Astrocyte (in vitro differentiated cells and primary cell): Measurements from ENCODE around the gene PJVK. TPM values are rescaled to one million over a fixed set of nuclear protein-coding genes. Genes with fewer than 3 reads are reported as not detected.

ENCODE experiments used
- DNase-seq: peaks from one replicate; pipeline ENCODE4 v3.0.0-alpha.2; 2010; ENCODE audit warnings: low read depth
- FAIRE-seq: peaks from 2 replicates; lab custom pipeline; 2011; peaks lifted over from hg19 to GRCh38; lab: Jason Lieb, UNC
- H2AFZ ChIP-seq: 2 replicates; pipeline ENCODE4 v1.6.0; 2012; ENCODE audit warnings: low read depth, low read length, inconsistent platforms
- H3K27ac ChIP-seq: 2 replicates; pipeline ENCODE4 v1.5.1; 2011; ENCODE audit warnings: low read depth, low read length, inconsistent platforms
- H3K27me3 ChIP-seq: 2 replicates; pipeline ENCODE4 v1.6.0; 2011; ENCODE audit warnings: low read length, inconsistent platforms; ENCODE audit not compliant: insufficient read depth
- H3K36me3 ChIP-seq: 2 replicates; pipeline ENCODE4 v1.5.1; 2011; ENCODE audit warnings: low read length, inconsistent platforms; ENCODE audit not compliant: insufficient read depth
- H3K4me1 ChIP-seq: 2 replicates; pipeline ENCODE4 v1.5.1; 2011; ENCODE audit warnings: low read length, inconsistent platforms; ENCODE audit not compliant: insufficient read depth
- H3K4me2 ChIP-seq: 2 replicates; pipeline ENCODE4 v1.6.0; 2012; ENCODE audit warnings: low read length, inconsistent platforms
- H3K4me3 ChIP-seq: 2 replicates; pipeline ENCODE4 v1.5.1; 2011; ENCODE audit warnings: low read depth, mild to moderate bottlenecking, low read length, inconsistent platforms; ENCODE audit not compliant: insufficient read depth
- H3K79me2 ChIP-seq: 2 replicates; pipeline ENCODE4 v1.6.0; 2012; ENCODE audit warnings: mild to moderate bottlenecking, low read length, inconsistent platforms; ENCODE audit not compliant: insufficient read depth
- H3K9ac ChIP-seq: 2 replicates; pipeline ENCODE4 v1.6.0; 2012; ENCODE audit warnings: mild to moderate bottlenecking, low read length, inconsistent platforms
- H3K9me3 ChIP-seq: 2 replicates; pipeline ENCODE4 v1.5.1; 2012; ENCODE audit warnings: low read depth, mild to moderate bottlenecking, low read length, inconsistent platforms; ENCODE audit not compliant: insufficient read depth
- H4K20me1 ChIP-seq: 2 replicates; pipeline ENCODE4 v1.6.0; 2012; ENCODE audit warnings: low read length, inconsistent platforms; ENCODE audit not compliant: insufficient read depth
- H3K27ac Mint-ChIP-seq: one replicate; pipeline ENCODE4 v1.8.0; 2021; ENCODE audit warnings: mild to moderate bottlenecking, mixed read lengths; ENCODE audit not compliant: unreplicated experiment
- H3K27me3 Mint-ChIP-seq: one replicate; pipeline ENCODE4 v1.8.0; 2021; ENCODE audit warnings: low read depth, mixed read lengths; ENCODE audit not compliant: unreplicated experiment
- H3K36me3 Mint-ChIP-seq: one replicate; pipeline ENCODE4 v1.8.0; 2021; ENCODE audit warnings: low read depth, mixed read lengths; ENCODE audit not compliant: unreplicated experiment
- H3K4me1 Mint-ChIP-seq: one replicate; pipeline ENCODE4 v1.8.0; 2021; ENCODE audit warnings: low read depth, mixed read lengths; ENCODE audit not compliant: unreplicated experiment
- H3K4me3 Mint-ChIP-seq: one replicate; pipeline ENCODE4 v1.8.0; 2021; ENCODE audit warnings: mild to moderate bottlenecking, moderate library complexity, mixed read lengths; ENCODE audit not compliant: unreplicated experiment
- H3K9me3 Mint-ChIP-seq: one replicate; pipeline ENCODE4 v1.8.0; 2021; ENCODE audit warnings: mild to moderate bottlenecking, mixed read lengths; ENCODE audit not compliant: unreplicated experiment
- EZH2 ChIP-seq: IDR thresholded peaks from 2 replicates; pipeline ENCODE4 v1.6.1; 2012; ENCODE audit warnings: mild to moderate bottlenecking, low read length, inconsistent platforms; ENCODE audit not compliant: insufficient read depth
- total RNA-seq: library from RNA; stranded (reverse); gene quantifications from 2 replicates; pipeline ENCODE4 v1.2.1, GENCODE V29; 2021
- TF ChIP-seq, protein P1 (sequence below): IDR thresholded peaks from 2 replicates; pipeline ENCODE4 v1.5.1; 2011; ENCODE audit warnings: low read depth, mild to moderate bottlenecking, inconsistent platforms, low read length, moderate library complexity; ENCODE audit not compliant: insufficient read depth

The PJVK gene
- total RNA-seq, 1 donor from 2014 or later, result 2.4 TPM

- H3K4me3 Mint-ChIP-seq, result peak within 1 kb of the TSS; percentile 96
- Histone ChIP-seq H4K20me1 (peaks cover 41% of the 10 kb centered on the region), H3K79me2 (peaks cover 66% of the 10 kb centered on the region), H3K9ac (peak within 1 kb of the TSS; percentile 94), H3K27me3 (no peaks in the 10 kb centered on the region), H3K4me1 (peaks cover 33% of the 10 kb centered on the region), H3K4me3 (peak within 1 kb of the TSS; percentile 98), H3K4me2 (peak within 1 kb of the TSS; percentile 94), H3K27ac (peak within 1 kb of the TSS; percentile 93), H2AFZ (peak within 1 kb of the TSS; percentile 31), H3K36me3 (no peaks in the 10 kb centered on the region), H3K9me3 (no peaks in the 10 kb centered on the region)
- no peaks in the 10 kb centered on the region for H3K9me3 Mint-ChIP-seq
- H3K27me3 Mint-ChIP-seq, result no peaks in the 10 kb centered on the region
- no peak for TF ChIP-seq EZH2
- TF ChIP-seq, protein P1, sequence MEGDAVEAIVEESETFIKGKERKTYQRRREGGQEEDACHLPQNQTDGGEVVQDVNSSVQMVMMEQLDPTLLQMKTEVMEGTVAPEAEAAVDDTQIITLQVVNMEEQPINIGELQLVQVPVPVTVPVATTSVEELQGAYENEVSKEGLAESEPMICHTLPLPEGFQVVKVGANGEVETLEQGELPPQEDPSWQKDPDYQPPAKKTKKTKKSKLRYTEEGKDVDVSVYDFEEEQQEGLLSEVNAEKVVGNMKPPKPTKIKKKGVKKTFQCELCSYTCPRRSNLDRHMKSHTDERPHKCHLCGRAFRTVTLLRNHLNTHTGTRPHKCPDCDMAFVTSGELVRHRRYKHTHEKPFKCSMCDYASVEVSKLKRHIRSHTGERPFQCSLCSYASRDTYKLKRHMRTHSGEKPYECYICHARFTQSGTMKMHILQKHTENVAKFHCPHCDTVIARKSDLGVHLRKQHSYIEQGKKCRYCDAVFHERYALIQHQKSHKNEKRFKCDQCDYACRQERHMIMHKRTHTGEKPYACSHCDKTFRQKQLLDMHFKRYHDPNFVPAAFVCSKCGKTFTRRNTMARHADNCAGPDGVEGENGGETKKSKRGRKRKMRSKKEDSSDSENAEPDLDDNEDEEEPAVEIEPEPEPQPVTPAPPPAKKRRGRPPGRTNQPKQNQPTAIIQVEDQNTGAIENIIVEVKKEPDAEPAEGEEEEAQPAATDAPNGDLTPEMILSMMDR, result no peak
- H3K36me3 Mint-ChIP-seq, result no peaks in the 10 kb centered on the region
- DNase-seq, result peak; percentile 89
- FAIRE-seq, result no peak
- peaks cover 17% of the 10 kb centered on the region for H3K4me1 Mint-ChIP-seq
- H3K27ac Mint-ChIP-seq, result peak within 1 kb of the TSS; percentile 98
Observed at GRCh38 chr2:178480227-178481181, 29.3 kb downstream of the PJVK start, which contains the start of gene PLEKHA3. TSS of gene PLEKHA3 (plus strand) at chr2:178480457. CDS start at chr2:178480870, 413 bp downstream.

DNA sequence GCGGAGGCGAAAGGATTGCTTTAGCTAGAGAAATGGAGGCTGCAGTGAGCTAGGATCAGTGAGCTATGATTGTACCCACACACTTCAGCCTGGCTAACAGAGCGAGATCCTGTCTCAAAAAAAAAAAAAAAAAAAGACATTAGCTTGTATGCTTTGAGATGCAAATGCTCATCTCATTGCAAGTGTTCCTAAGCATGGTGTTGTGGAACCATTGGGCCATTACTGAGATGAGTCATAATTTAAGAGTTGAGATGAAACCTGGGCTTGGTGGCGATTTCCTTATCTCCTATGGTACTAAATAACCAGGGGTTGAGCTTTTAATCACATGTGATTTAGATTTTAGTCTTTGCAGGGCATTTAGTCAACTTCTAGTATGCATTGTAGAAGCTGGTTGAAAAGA is 31.3 kb downstream of the PJVK start:
- Mint-ChIP-seq H3K9me3 (no peaks in the 10 kb centered on the region), H3K36me3 (peaks cover 7% of the 10 kb centered on the region), H3K4me1 (peaks cover 17% of the 10 kb centered on the region), H3K27ac (no peak overlapping the region), H3K27me3 (no peaks in the 10 kb centered on the region), H3K4me3 (peak overlapping the region; percentile 96)
- peak overlapping the region; percentile 5 for H3K4me3 ChIP-seq
- FAIRE-seq (no peak), DNase-seq (no peak)
- no peaks in the 10 kb centered on the region for H3K36me3 ChIP-seq
- no peak overlapping the region for H3K27ac ChIP-seq
- H3K27me3 ChIP-seq, result no peaks in the 10 kb centered on the region
- H4K20me1 ChIP-seq, result peaks cover 56% of the 10 kb centered on the region
- H2AFZ ChIP-seq, result no peak overlapping the region
- H3K9me3 ChIP-seq, result no peaks in the 10 kb centered on the region
- H3K4me2 ChIP-seq, result peak overlapping the region; percentile 90
- H3K9ac ChIP-seq, result no peak overlapping the region
- peaks cover 73% of the 10 kb centered on the region for H3K79me2 ChIP-seq
- H3K4me1 ChIP-seq, result peaks cover 30% of the 10 kb centered on the region
- TF ChIP-seq, protein P1, result no peak
- TF ChIP-seq EZH2, result no peak
